Osteoblast (primary cell): Measurements from ENCODE around the gene AMER3. TPM values are rescaled to one million over a fixed set of nuclear protein-coding genes. Genes with fewer than 3 reads are reported as not detected.
A peak's percentile ranks its signal among the peaks of the same experiment; 100 is the strongest.

ENCODE experiments used
- DNase-seq: peaks from one replicate; pipeline ENCODE4 v3.0.0; 2011; ENCODE audit warnings: low spot score, mixed read lengths; ENCODE audit not compliant: insufficient read length; ENCODE audit errors: missing footprints
- H2AFZ ChIP-seq: 2 replicates; pipeline ENCODE4 v1.6.0; 2011; ENCODE audit warnings: mild to moderate bottlenecking, low read length
- H3K27ac ChIP-seq: 2 replicates; pipeline ENCODE4 v1.5.1; 2011; ENCODE audit warnings: mild to moderate bottlenecking, low read depth, low read length, moderate library complexity
- H3K27me3 ChIP-seq: 2 replicates; pipeline ENCODE4 v1.6.0; 2012; ENCODE audit warnings: mild to moderate bottlenecking, control low read depth, inconsistent platforms, low read length, moderate library complexity; ENCODE audit not compliant: insufficient read depth
- H3K36me3 ChIP-seq: 2 replicates; pipeline ENCODE4 v1.5.1; 2011; ENCODE audit warnings: mild to moderate bottlenecking, low read length, control low read depth, moderate library complexity; ENCODE audit not compliant: insufficient read depth
- H3K4me1 ChIP-seq: 2 replicates; pipeline ENCODE4 v1.5.1; 2011; ENCODE audit warnings: mild to moderate bottlenecking, low read length, control low read depth, moderate library complexity; ENCODE audit not compliant: insufficient read depth
- H3K4me2 ChIP-seq: 2 replicates; pipeline ENCODE4 v1.6.0; 2011; ENCODE audit warnings: mild to moderate bottlenecking, low read length; ENCODE audit not compliant: insufficient read depth
- H3K4me3 ChIP-seq: fragments of 200-600 bp; sonication (generic); 3 replicates; pipeline ENCODE4 v1.5.1; 2012; ENCODE audit warnings: mild to moderate bottlenecking, low read length, inconsistent platforms; ENCODE audit not compliant: insufficient read depth
- H3K79me2 ChIP-seq: 2 replicates; pipeline ENCODE4 v1.6.0; 2012; ENCODE audit warnings: mild to moderate bottlenecking, low read length, control low read depth, inconsistent platforms; ENCODE audit not compliant: insufficient read depth
- H3K9me3 ChIP-seq: 2 replicates; pipeline ENCODE4 v1.5.1; 2011; ENCODE audit warnings: low read depth, low read length, control low read depth
- H4K20me1 ChIP-seq: 2 replicates; pipeline ENCODE4 v1.6.0; 2012; ENCODE audit warnings: mild to moderate bottlenecking, low read length, control low read depth; ENCODE audit not compliant: insufficient read depth
- total RNA-seq: library from RNA; depleted of rRNA; stranded (reverse); fragments of >200 nt; gene quantifications from 2 replicates; pipeline ENCODE4 v1.2.3, GENCODE V29; 2012
- TF ChIP-seq, protein P1 (sequence below): IDR thresholded peaks from 2 replicates; pipeline ENCODE4 v1.5.1; 2011; ENCODE audit warnings: mild to moderate bottlenecking, low read depth, low read length, moderate library complexity; ENCODE audit errors: extremely low read depth

The AMER3 gene
- total RNA-seq, 1 donor: not detected

DNA sequence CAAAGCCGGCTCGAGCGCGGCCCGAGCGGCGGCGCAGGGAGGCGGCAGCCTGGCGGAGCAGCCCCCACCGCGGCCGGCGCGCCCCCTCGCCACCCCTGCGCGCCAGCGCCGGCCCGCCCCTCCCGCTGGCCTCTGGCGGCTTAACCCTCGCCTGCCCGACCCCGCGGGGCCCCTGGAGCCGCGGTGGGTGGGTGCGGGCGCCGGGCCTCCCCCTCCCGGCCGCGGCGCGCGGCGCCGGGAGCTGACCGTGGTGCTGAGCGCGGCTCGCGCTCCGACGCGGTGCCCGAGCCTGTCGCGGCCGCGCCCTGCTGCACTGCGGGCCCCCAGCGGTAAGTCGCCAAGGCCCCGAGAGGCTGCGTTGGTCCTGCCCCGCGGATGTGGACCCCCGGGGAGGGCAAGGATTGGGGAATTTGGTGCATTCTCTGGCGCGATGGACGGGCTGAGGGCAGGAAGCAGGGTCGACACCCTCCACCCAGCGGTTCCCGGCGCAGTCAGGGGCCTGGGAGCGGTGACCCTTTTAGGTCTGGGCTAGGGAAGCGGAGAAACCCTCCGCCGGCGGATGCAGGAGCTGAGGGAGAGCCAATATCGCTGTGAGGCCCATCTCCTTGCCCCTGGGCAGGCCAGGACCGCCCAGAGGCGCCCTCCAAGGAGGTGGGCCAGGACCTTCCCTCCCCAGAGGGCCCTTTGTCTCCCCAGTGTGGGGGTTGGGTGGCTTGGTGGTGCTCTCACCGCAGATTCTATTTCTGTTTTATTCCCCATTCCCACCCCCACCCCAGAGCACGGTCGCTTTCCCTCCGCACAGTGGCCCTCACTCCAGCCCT is 923 bp downstream of the AMER3 start:
- Histone ChIP-seq H3K4me2 (no peak overlapping the region), H3K79me2 (no peaks in the 10 kb centered on the region), H3K27me3 (no peaks in the 10 kb centered on the region), H3K27ac (no peak overlapping the region), H4K20me1 (no peaks in the 10 kb centered on the region), H3K36me3 (no peaks in the 10 kb centered on the region), H3K4me3 (no peak overlapping the region), H2AFZ (no peak overlapping the region), H3K4me1 (no peaks in the 10 kb centered on the region), H3K9me3 (no peaks in the 10 kb centered on the region)
- DNase-seq: peak; percentile 95
- TF ChIP-seq, protein P1, sequence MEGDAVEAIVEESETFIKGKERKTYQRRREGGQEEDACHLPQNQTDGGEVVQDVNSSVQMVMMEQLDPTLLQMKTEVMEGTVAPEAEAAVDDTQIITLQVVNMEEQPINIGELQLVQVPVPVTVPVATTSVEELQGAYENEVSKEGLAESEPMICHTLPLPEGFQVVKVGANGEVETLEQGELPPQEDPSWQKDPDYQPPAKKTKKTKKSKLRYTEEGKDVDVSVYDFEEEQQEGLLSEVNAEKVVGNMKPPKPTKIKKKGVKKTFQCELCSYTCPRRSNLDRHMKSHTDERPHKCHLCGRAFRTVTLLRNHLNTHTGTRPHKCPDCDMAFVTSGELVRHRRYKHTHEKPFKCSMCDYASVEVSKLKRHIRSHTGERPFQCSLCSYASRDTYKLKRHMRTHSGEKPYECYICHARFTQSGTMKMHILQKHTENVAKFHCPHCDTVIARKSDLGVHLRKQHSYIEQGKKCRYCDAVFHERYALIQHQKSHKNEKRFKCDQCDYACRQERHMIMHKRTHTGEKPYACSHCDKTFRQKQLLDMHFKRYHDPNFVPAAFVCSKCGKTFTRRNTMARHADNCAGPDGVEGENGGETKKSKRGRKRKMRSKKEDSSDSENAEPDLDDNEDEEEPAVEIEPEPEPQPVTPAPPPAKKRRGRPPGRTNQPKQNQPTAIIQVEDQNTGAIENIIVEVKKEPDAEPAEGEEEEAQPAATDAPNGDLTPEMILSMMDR: no peak

DNA sequence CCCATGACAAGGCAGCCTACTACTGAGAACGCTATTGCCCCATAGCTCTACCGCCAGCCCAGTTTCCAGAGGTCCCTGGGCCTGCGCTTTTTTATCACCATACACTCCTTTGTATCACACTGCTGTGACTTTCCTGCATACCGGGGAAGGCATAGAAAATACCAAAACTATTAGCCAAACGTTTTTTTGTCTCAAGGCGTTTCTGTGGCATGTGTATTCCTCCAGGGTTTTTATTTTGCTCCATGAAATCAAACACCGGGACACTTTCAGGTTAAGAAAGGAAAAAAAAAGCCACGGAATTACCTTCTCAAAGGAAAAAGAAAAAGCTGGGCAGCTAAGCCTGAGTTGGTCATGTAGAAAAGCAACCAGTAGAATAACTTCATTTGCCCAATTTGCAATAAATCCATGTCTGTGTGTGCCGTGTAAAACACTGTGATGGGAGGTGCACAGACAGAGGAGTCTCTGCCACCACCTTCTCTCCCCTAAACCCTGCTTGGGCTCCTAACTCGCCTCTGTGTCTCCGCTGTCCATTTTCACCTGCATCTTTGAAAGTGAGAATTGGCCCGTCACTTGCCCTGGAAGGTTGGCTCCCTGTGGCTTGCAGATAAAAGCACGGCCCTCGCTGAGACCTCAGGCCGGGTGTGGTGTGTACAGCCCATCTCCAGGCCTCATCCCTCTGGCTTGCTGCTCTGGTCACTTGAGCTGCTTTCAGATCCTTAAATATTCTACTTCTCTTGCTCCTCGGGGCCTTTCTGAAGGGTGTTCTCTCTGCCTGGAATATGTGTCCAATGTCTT is 1.7 kb downstream of the AMER3 start:
- Histone ChIP-seq H3K4me1 (no peaks in the 10 kb centered on the region), H3K4me3 (no peak overlapping the region), H3K27me3 (no peaks in the 10 kb centered on the region), H4K20me1 (no peaks in the 10 kb centered on the region), H2AFZ (no peak overlapping the region), H3K9me3 (no peaks in the 10 kb centered on the region), H3K27ac (no peak overlapping the region), H3K4me2 (no peak overlapping the region), H3K36me3 (no peaks in the 10 kb centered on the region), H3K79me2 (no peaks in the 10 kb centered on the region)
- peak; percentile 86 for DNase-seq
- TF ChIP-seq, protein P1: no peak

GRCh38 chr2:130759906-130760753 is 4.8 kb downstream of the AMER3 start:
- Histone ChIP-seq H3K9me3 (no peaks in the 10 kb centered on the region), H3K4me3 (no peak overlapping the region), H3K4me1 (no peaks in the 10 kb centered on the region), H3K79me2 (no peaks in the 10 kb centered on the region), H4K20me1 (no peaks in the 10 kb centered on the region), H3K27me3 (no peaks in the 10 kb centered on the region), H3K27ac (no peak overlapping the region), H3K36me3 (no peaks in the 10 kb centered on the region), H2AFZ (no peak overlapping the region), H3K4me2 (no peak overlapping the region)
- DNase-seq: peak; percentile 81
- TF ChIP-seq, protein P1: no peak
